Measurements from ENCODE around the gene TRAF7.
"Not testable (repeated sequence)": the region's sequence is repeated elsewhere in the genome, so short reads cannot be mapped to it uniquely, and the experiment has no call there.

TRAF7 gene

DNA sequence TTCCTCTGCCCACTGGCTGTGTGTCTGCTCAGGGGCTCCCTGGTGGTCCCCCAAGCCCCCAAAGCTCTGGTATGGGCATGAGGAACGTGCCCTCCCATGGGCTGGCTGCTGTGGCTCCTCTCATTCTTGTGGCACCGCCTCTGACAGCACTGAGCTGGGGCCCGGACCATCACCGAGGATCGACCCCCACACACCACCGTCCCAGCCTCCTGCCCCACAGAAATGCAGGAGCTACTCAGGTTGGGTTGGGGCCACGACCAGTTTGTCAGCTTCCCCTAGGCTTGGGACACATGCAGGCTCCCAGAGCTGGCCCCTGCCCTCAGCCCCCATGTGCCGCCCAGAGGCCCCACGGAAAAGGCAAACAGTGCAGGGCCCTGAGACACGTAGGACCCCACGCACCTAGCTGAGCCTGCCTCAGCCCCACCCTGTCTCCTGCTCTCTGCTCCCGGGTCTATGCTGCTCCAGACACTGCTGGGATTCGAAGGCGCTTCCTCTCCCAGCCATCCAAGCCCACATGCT, 44.1 kb downstream of the TRAF7 start:
- no peak for DNase-seq (ENCODE audit: low read depth, low spot score)

GRCh38 chr16:2200313-2200712, 44.7 kb downstream of the TRAF7 start:
- DNase-seq (ENCODE audit: low read depth, low spot score), result no peak

- not testable (repeated sequence) for DNase-seq (ENCODE audit: low read depth, low spot score)
These were observed 47.6 kb downstream of the TRAF7 start for GRCh38 chr16:2203119-2203688.

- no peak for DNase-seq (ENCODE audit: low read depth, low spot score)
These were observed 49.0 kb downstream of the TRAF7 start for GRCh38 chr16:2204416-2205103.

GRCh38 chr16:2205104-2205966, 49.8 kb downstream of the TRAF7 start, which contains the start of gene MLST8:
Gene MLST8 (plus strand): TSS chr16:2205454. CDS start chr16:2206086, 632 bp downstream.
- peak; percentile 85 for DNase-seq (ENCODE audit: low read depth, low spot score)

DNA sequence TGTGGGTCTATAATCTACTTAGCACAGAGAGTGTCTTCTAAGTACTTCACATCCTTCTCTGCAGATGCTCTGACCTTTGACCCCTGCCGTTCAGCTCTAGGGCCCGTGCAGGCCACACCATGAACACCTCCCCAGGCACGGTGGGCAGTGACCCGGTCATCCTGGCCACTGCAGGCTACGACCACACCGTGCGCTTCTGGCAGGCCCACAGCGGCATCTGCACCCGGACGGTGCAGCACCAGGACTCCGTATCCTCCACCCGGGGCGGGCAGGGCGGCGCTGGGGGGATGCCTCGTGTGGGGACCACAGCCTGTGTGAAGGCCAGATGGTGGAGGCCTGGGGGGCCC, 50.4 kb downstream of the TRAF7 start:
- no peak for DNase-seq (ENCODE audit: low read depth, low spot score)

DNA sequence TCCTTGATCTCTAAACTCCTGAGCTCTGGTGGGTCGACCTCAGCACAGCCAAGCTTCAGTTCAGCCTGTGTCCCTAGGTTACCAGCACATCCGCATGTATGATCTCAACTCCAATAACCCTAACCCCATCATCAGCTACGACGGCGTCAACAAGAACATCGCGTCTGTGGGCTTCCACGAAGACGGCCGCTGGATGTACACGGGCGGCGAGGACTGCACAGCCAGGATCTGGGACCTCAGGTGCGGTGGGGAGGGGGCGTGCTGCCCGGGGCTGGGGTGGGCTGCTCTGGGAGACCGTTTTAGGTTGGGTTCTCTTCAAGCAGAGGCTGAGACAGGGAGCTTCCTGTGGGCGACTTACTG, 50.8 kb downstream of the TRAF7 start:
- no peak for DNase-seq (ENCODE audit: low read depth, low spot score)

GRCh38 chr16:2206780-2207433, 51.3 kb downstream of the TRAF7 start:
- DNase-seq (ENCODE audit: low read depth, low spot score), result no peak

DNA sequence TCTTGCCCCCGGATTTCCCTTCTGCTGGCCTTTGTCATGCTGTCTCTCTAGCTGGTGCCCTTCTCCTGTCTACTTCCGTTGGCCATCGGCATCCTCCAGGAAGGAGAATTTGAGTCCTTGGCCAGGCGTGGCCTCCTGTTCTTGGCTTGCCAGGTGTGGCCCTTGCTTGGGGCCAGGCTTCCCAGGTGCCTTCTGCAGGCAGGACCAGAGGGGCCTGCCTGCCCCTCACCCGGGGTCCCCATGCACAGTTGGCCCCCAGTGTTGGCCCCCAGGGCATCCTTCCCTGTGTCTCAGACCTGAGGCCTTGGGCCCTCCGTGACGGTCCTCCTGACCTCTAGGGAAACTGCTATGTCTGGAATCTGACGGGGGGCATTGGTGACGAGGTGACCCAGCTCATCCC, 52.3 kb downstream of the TRAF7 start:
- DNase-seq (ENCODE audit: low read depth, low spot score), result no peak

DNA sequence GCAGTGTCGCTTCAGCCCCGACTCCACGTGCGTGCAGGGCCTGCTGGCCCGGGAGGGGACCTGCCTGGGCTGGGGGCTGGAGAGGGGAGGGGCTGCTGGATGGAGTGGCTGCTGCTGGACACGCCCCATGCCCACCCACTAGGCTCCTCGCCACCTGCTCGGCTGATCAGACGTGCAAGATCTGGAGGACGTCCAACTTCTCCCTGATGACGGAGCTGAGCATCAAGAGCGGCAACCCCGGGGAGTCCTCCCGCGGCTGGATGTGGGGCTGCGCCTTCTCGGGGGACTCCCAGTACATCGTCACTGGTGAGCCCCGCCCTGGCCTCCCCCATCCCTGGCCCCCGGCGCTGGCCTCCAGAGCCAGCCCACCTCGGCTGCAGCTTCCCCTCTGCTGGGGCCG, 52.7 kb downstream of the TRAF7 start:
- no peak for DNase-seq (ENCODE audit: low read depth, low spot score)

- DNase-seq (ENCODE audit: low read depth, low spot score), result no peak
These were observed 53.2 kb downstream of the TRAF7 start for GRCh38 chr16:2208772-2209171.

DNA sequence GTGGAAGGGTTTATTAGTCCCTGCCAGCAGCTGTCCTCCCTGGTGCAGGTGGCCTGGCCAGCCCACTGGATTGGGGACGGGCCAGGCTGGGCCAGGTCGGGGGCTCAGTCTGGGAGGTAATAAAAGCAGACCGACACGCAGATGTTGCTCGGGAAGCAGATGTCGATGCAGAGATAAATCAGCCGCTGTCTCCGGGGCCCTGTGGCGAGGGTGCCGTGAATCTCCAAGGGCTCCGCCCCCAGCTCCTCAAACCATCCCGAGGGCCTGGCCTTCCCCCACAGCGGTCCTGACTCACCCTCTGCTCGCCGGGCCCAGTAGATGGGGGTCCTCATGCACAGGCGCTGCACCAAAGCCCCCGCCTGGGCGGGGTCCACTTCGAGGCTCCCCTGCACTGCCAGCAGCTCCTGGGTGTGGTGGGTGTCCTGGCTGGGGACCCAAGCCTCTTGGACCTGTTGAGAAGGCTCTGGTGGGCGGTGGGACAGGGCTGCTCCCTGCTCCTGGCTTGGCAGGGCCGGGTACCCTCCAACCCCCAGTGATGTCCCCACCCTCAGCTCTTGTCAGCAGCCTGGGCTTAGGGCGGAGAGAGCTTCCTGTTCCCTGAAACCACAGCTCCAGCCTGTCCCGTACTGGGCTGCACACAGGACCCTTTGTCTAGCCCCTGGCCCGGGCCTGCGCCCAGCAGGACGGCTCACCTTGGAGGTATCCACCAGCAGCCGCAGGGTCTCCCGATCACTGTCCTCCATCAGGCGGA, 53.9 kb downstream of the TRAF7 start:
- no peak for DNase-seq (ENCODE audit: low read depth, low spot score)

GRCh38 chr16:2210009-2210332, 54.4 kb downstream of the TRAF7 start:
- DNase-seq (ENCODE audit: low read depth, low spot score), result no peak

GRCh38 chr16:2210386-2211365, 55.1 kb downstream of the TRAF7 start, which contains the start of gene BRICD5:
Gene BRICD5 (minus strand): TSS chr16:2210863. CDS start chr16:2210833, 30 bp downstream.
- no peak for DNase-seq (ENCODE audit: low read depth, low spot score)

DNA sequence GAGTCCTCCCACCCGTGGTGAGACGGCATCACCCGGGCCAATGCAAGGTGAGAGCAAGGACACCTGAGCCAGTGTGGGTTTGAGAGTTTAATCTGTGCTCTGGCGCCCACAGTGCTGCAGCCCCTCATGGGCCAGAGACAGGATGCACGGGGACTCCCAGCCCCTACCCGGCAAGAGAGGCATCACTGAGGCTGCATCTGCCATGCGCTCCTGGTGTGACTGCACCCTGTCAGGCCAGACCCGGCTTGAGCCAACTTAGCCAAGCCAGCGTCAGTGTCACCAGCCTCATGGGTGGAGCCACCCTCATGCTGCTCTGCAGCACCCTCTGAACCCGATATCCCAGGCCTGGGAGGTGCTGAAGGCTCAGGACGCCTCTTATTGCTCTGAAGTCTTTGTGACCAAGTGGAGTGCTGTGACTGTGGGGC, 56.4 kb downstream of the TRAF7 start:
- no peak for DNase-seq (ENCODE audit: low read depth, low spot score)

DNA sequence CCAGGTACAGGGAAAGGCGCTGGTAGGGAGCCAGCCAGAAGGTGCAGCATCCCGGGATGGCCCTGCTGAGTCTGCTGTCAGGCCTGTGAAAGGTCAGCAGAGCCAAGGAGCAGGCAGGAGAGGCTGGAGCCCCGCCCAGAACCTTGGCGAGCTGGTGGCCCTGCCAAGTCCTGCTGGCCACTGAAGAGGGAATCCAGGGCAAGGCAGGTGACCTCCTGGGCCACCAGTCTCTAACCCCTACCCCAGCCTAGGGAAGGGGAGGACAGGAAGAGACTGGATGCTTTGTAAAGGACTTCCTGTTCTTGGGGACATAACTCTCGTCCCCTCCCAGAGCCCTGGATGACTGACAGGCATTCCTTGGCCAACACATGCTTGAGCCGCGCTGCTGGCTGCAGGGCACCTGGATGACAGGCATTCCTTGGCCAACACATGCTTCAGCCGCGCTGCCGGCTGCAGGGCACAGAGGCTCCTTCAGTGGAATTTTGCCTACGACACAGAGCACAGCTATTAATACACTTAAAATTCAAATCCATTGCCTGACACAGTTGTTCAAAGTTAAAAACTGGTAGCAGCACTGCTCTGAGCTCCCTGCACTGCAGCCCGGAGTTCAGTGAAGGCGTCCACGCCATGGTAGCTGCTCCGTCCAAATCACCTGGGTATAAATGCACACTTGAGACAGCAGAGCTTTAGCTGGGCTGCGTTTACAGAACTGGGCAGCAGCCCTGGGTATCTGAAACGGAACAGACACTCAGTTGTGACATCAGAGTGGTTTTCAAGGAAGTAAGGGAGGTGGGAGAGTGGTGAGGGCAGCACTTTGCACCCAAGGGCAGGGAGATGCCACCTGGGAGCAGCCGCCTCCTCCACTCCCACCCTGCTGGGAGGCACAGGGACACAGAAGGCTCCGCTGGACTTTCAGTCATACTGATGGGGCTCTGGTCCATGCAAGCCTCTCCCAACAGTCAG, 57.1 kb downstream of the TRAF7 start:
- no peak for DNase-seq (ENCODE audit: low read depth, low spot score)

GRCh38 chr16:2213817-2214718, 58.5 kb downstream of the TRAF7 start:
- no peak for DNase-seq (ENCODE audit: low read depth, low spot score)

DNA sequence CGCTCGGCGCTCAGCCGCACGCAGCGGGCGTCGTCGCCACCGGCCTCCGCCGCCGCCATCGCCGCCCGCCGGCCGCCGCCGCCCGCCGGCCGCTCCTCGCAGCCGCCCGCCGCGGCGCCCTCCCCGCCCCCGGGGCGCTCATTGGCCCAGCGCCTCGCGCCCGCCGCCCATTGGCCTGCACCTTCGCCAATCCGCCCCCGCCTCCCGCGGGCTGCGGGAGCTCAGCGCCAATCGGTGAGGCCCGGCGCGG, 59.1 kb downstream of the TRAF7 start, which contains the start of gene PGP:
Gene PGP, minus strand, starts transcription at position 122 of the 250 bp plus-strand sequence. Its CDS starts 63 bp downstream, at position 59.
- DNase-seq (ENCODE audit: low read depth, low spot score), result no peak

Measured in activated CD4-positive, CD25-positive, alpha-beta regulatory T cell treated with anti-CD3 and anti-CD28 coated beads, Interleukin-2, amount 50 U/mL, for 16 hours (primary cell).